EL (cell line): Measurements from ENCODE around the gene FXYD3.
"Not testable (repeated sequence)": the region's sequence is repeated elsewhere in the genome, so short reads cannot be mapped to it uniquely, and the experiment has no call there.

ENCODE experiments used
- DNase-seq: peaks from one replicate; pipeline ENCODE4 v3.0.0-alpha.2; 2016

FXYD3 gene

GRCh38 chr19:35087393-35087792 is 28.2 kb upstream of the FXYD3 start:
- no peak for DNase-seq

- DNase-seq: peak; percentile 95
Observed at GRCh38 chr19:35088131-35088913, 27.3 kb upstream of the FXYD3 start.

GRCh38 chr19:35089554-35089953 is 26.1 kb upstream of the FXYD3 start:
- DNase-seq: no peak

- no peak for DNase-seq
Observed at GRCh38 chr19:35090160-35090505, 25.5 kb upstream of the FXYD3 start.

GRCh38 chr19:35090506-35091214 is 25.0 kb upstream of the FXYD3 start:
- DNase-seq: peak; percentile 69

- no peak for DNase-seq
Observed at GRCh38 chr19:35093430-35093829, 22.2 kb upstream of the FXYD3 start.

GRCh38 chr19:35093941-35094647 is 21.5 kb upstream of the FXYD3 start:
- DNase-seq: no peak

- DNase-seq: no peak
Observed at GRCh38 chr19:35094656-35095055, 21.0 kb upstream of the FXYD3 start.

GRCh38 chr19:35095667-35096368 is 19.8 kb upstream of the FXYD3 start:
- DNase-seq: no peak

- no peak for DNase-seq
Observed at GRCh38 chr19:35098413-35099049, 17.1 kb upstream of the FXYD3 start.

GRCh38 chr19:35099155-35099896 is 16.3 kb upstream of the FXYD3 start:
- DNase-seq: no peak

GRCh38 chr19:35099897-35100275 is 15.7 kb upstream of the FXYD3 start:
- DNase-seq: no peak

- DNase-seq: no peak
Observed at GRCh38 chr19:35100588-35101533, 14.8 kb upstream of the FXYD3 start.

GRCh38 chr19:35101949-35102348 is 13.7 kb upstream of the FXYD3 start:
- DNase-seq: not testable (repeated sequence)

GRCh38 chr19:35103614-35104013 is 12.0 kb upstream of the FXYD3 start:
- DNase-seq: not testable (repeated sequence)

GRCh38 chr19:35104361-35104760 is 11.3 kb upstream of the FXYD3 start:
- DNase-seq: no peak

- no peak for DNase-seq
Observed at GRCh38 chr19:35105047-35105410, 10.6 kb upstream of the FXYD3 start.

- DNase-seq: no peak
Observed at GRCh38 chr19:35105411-35106290, 10.0 kb upstream of the FXYD3 start.

- DNase-seq: no peak
Observed at GRCh38 chr19:35106291-35106583, 9.4 kb upstream of the FXYD3 start.

- DNase-seq: no peak
Observed at GRCh38 chr19:35106898-35107541, 8.6 kb upstream of the FXYD3 start.
